HepG2 (cell line): ENCODE measurements around the gene PLRG1. TPM values are rescaled to one million over a fixed set of nuclear protein-coding genes. Genes with fewer than 3 reads are reported as not detected.

Experiments
- AHR ChIP-seq: IDR thresholded peaks from 2 replicates; pipeline ENCODE4 v1.6.1; 2018; ENCODE audit warnings: missing genetic modification reagents, missing compliant biosample characterization
- ASH2L ChIP-seq: fragments of 300-600, 200-600 bp; sonication (generic); IDR thresholded peaks from 2 replicates; pipeline ENCODE4 v1.7.0; 2017; ENCODE audit warnings: low read depth, mild to moderate bottlenecking, moderate library complexity, mixed read lengths, low read length; ENCODE audit not compliant: insufficient read length
- DRAP1 ChIP-seq: IDR thresholded peaks from 2 replicates; pipeline ENCODE4 v1.6.1; 2016; ENCODE audit warnings: missing genetic modification reagents, missing compliant biosample characterization
- GLI4 ChIP-seq: sonication (generic); formaldehyde crosslinking; IDR thresholded peaks from 2 replicates; pipeline ENCODE4 v1.5.1; 2020; ENCODE audit warnings: missing genetic modification reagents, mild to moderate bottlenecking, moderate library complexity, borderline replicate concordance
- MAFK ChIP-seq, 2 experiments: IDR thresholded peaks in 1 of 2; conservative IDR thresholded peaks in 1 of 2; 2 replicates each; pipeline ENCODE4 v1.6.1; 2011; ENCODE audit warnings: improper control_type of control experiment in 2 of 2, low read length in 2 of 2
- MED1 ChIP-seq: sonication (generic); formaldehyde crosslinking; IDR thresholded peaks from 2 replicates; pipeline ENCODE4 v1.4.0; 2020; ENCODE audit warnings: missing genetic modification reagents
- MNT ChIP-seq: fragments of 450-650 bp; IDR thresholded peaks from 2 replicates; pipeline ENCODE4 v1.6.1; 2016
- MTF2 ChIP-seq: sonication (generic); formaldehyde crosslinking; IDR thresholded peaks from 2 replicates; pipeline ENCODE4 v1.5.0; 2020; ENCODE audit warnings: missing genetic modification reagents, borderline replicate concordance
- PTBP1 ChIP-seq: fragments of 200-400 bp; formaldehyde crosslinking; IDR thresholded peaks from 2 replicates; pipeline ENCODE4 v1.6.1; 2018; ENCODE audit warnings: low read length, low read depth; ENCODE audit not compliant: poor library complexity, severe bottlenecking
- RXRA ChIP-seq: sonication (generic); formaldehyde crosslinking; IDR thresholded peaks from 2 replicates; pipeline ENCODE4 v1.5.1; 2020; ENCODE audit warnings: missing genetic modification reagents
- SMYD3 ChIP-seq: sonication (generic); formaldehyde crosslinking; IDR thresholded peaks from 2 replicates; pipeline ENCODE4 v1.8.1; 2023; ENCODE audit warnings: mild to moderate bottlenecking, missing genetic modification reagents
- ZBTB40 ChIP-seq, 2 experiments: fragments of 450-650 bp in 1 of 2; sonication (generic) in 1 of 2; formaldehyde crosslinking in 1 of 2; IDR thresholded peaks; 2 replicates each; pipeline versions ENCODE4 v1.6.1 to v1.8.0; 2016 to 2022; ENCODE audit warnings: antibody characterized with exemption in 1 of 2, mild to moderate bottlenecking in 1 of 2, missing genetic modification reagents in 1 of 2
- ZNF24 ChIP-seq: fragments of 450-650 bp; IDR thresholded peaks from 2 replicates; pipeline ENCODE4 v1.6.1; 2017; ENCODE audit warnings: antibody characterized with exemption, mild to moderate bottlenecking
- polyA plus RNA-seq, 8 experiments: library from polyadenylated mRNA; depleted of rRNA in 3 of 8; stranded (reverse) in 7 of 8; unstranded in 1 of 8; fragments of >200 nt; fragmentation: Illumina TruSeq in 4 of 8; extraction: Trizol in 4 of 8; gene quantifications; 2 replicates each; pipeline versions ENCODE4 v1.2.1 to v1.2.3, GENCODE V29; 2011 to 2016; ENCODE audit warnings: low read depth in 4 of 8, missing spikeins in 1 of 8, mixed read lengths in 1 of 8; ENCODE audit not compliant: insufficient read depth in 1 of 8
- total RNA-seq, 5 experiments: library from RNA; depleted of rRNA; stranded (reverse); fragments of >200 nt; fragmentation: Illumina TruSeq; extraction: Trizol; gene quantifications; 2 replicates each; pipeline ENCODE4 v1.2.3, GENCODE V29; 2016; ENCODE audit warnings: low read depth in 1 of 5
- TF ChIP-seq, protein P1 (sequence below): IDR thresholded peaks from 2 replicates; pipeline ENCODE4 v1.6.1; 2018; ENCODE audit warnings: missing genetic modification reagents, mild to moderate bottlenecking, missing compliant biosample characterization

The PLRG1 gene
- total and polyA plus RNA-seq, 2 of the 13 experiments (the other 11 are each of a cell fraction or from before 2014, with no cell fraction given), result 77.3 to 110 TPM

GRCh38 chr4:154589296-154590197 is 39.3 kb upstream of the PLRG1 start (continued):
- TF ChIP-seq ZBTB40 (IDR thresholded peaks at IDR 0.05), result no peak
- no peak for TF ChIP-seq ZBTB40 (CRISPR knock-in tag; IDR thresholded peaks at IDR 0.05)
- TF ChIP-seq DRAP1 (CRISPR knock-in tag), result 0 out of 2 replicates have a peak, but pooled peaks have one; percentile 11
- TF ChIP-seq, protein P1, sequence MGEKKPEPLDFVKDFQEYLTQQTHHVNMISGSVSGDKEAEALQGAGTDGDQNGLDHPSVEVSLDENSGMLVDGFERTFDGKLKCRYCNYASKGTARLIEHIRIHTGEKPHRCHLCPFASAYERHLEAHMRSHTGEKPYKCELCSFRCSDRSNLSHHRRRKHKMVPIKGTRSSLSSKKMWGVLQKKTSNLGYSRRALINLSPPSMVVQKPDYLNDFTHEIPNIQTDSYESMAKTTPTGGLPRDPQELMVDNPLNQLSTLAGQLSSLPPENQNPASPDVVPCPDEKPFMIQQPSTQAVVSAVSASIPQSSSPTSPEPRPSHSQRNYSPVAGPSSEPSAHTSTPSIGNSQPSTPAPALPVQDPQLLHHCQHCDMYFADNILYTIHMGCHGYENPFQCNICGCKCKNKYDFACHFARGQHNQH (CRISPR knock-in tag), result no peak
- TF ChIP-seq ASH2L, result no peak
- no peak for TF ChIP-seq GLI4 (CRISPR knock-in tag)
- no peak for TF ChIP-seq MAFK (conservative IDR thresholded peaks at IDR 0.05 in 1 of 2, IDR thresholded peaks at IDR 0.05 in 1 of 2; ENCODE audit: low read length in 2 of 2)
- TF ChIP-seq RXRA, result no peak
- no peak for TF ChIP-seq MED1 (CRISPR knock-in tag)
- no peak for TF ChIP-seq PTBP1
- TF ChIP-seq MNT, result no peak
- TF ChIP-seq AHR (CRISPR knock-in tag), result no peak
- TF ChIP-seq SMYD3 (CRISPR knock-in tag), result 0 out of 2 replicates have a peak, but pooled peaks have one; percentile 35
- no peak for TF ChIP-seq ZNF24
- TF ChIP-seq MTF2 (CRISPR knock-in tag), result no peak
